NCI-H2196 treated with DMSO at 0.1 percent for 48 hours (cell line): ENCODE data around the gene TTLL12.

ENCODE experiments used
- DNase-seq: peaks from one replicate; lab custom pipeline; 2025; ENCODE audit not compliant: unreplicated experiment; lab: John Stamatoyannopoulos, UW

The TTLL12 gene

DNA sequence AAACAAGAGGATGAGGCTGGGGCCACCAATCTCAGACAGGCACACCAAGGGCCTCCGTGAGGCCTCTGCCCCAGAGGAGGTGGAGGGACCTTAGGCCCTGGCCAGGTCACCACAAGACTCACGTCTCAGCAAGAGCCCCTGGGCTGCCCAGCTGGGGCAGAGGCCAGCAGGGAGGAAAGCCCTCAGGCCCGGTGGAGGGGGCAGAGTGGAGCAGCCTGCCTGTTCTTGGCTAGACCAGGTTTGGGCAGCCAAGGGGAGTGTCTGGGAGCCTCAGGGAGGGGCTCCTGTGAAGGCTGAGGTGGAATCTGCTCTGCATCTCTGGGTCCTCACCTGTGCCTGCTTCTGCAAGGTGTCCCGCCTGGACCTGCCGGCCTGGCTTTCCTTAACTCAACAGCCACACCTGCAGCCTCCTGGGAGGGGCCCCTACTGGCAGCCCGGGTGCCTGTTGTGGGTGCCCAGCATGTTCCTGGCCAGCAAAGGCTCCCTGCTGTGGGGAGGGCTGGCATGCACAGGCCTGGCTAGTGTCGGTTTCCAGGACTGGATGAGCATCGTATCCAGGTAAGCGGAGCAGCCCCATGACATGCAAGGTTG is 11.9 kb downstream of the TTLL12 start:
- DNase-seq = no peak

- DNase-seq = no peak
These were observed 12.8 kb downstream of the TTLL12 start for GRCh38 chr22:43173976-43174720.

DNA sequence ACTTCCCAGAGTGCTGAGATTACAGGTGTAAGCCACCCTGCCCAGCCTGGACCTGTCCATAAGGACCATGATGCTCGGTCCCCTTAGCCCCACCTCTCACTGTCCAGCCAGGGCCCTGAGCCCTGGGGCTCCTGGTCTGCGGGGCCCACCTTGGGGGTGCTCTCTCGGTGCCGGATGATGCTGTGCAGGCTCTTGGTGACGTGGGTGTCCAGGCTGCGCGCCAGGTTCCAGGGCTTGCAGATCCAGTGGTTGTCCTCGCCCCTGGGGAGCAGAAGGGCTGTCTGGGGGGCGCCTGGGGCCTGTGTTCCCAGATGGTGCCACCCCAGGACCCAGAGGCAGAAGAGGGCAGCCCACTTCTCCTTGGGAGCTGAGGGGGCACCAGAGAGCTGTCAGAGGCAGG is 13.4 kb downstream of the TTLL12 start:
- DNase-seq = no peak

DNA sequence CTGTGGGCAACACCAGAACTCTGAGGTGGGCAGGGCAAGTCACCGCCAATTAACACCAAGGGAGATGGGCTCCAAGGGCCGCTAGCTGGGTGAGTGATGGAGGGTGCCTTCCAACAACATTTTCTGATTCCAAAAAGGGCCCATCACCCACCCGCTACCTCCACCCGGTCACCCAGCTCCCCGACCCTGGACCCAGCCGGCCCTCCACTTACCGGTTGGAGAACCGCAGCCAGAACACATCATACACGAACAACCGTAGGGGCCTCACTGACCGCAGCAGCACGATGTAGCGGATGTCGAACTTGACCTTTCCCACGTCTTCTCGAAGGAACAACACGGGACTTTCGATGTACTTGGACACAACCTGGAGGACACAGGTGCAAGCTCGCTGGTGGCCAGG is 14.7 kb downstream of the TTLL12 start:
- no peak for DNase-seq

GRCh38 chr22:43171607-43172006 is 15.3 kb downstream of the TTLL12 start:
- DNase-seq = no peak

DNA sequence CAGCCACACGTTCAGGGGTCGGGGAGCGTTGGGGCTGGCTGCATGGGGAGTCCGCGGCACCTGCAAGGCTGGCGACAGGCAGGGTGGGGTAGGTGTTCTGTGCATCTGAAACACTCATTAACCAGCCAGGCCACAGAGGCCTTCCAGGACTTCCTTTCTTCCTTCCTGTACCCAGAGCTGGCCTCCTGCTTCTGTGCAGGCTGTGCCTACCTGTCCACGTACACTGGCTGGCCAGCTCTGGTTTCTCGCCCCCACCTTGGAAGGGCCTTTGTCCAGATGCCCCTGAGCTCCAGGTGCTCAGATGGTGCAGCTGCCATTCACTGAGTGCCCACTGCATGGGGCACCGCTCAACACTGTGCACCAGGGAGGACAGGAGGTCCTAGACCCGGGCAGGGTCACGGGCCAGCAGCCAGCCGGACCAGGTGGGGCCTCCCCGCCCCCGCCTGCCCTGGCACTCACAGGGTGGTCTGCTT is 15.9 kb downstream of the TTLL12 start:
- no peak for DNase-seq

DNA sequence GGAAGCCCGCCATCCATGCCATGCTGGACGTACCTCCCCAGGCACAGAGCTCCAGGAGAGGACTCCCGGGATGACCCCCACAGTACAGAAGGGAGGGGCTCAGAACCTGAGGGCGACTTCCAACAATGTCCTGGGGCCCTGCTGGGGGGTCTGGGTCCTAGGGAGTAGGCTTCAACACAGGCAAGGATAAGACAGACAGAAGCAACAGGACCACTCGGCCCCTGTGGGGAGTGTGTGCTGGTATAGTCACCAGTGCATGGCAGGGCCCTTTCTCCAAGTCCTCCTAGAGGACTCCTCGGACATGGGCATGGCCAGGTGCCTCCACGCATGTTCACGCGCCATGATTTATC is 16.8 kb downstream of the TTLL12 start:
- DNase-seq = no peak

- no peak for DNase-seq
These were observed 17.4 kb downstream of the TTLL12 start for GRCh38 chr22:43169310-43170130.

DNA sequence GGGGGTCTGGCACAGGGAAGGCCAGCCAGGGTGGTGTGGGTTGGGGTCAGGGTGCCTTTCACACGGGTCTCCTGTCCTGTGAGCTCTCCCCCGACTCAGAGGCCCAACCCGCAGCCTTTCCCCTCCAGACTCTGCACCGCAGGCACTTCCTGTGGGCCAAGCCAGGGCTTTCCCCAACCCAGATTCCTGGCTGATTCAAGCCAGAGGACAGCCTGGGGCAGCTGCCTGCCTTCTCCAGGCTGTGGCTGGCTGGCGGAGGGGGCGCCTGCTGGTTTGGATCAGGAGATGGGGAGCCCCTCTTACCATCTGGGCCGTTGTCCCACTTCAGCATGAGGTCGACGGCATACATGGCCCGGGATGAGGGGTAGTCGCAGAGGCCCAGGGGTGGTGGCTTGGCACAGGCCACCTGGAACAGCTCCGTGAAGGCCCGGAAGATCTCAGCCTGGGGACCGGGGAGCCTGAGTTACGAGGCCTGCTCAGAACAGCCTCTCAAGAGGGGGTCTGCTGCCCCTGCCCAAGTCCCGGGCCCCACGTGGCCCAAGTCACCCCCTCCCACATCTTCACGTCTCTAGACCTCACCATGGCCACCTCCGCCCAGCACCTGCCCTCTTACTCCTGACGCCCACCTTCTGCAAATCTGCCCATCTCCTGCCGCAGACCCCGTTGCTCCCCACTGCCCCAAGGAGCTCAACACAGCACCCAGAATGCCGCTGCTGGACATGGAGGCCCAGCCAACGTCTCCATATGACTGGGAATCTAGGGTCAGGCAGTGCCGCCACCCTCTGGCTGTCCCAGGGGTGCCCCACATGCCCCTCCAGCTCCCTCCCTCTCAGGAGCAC is 18.2 kb downstream of the TTLL12 start:
- DNase-seq = no peak

GRCh38 chr22:43167001-43167589 is 19.8 kb downstream of the TTLL12 start:
- no peak for DNase-seq

DNA sequence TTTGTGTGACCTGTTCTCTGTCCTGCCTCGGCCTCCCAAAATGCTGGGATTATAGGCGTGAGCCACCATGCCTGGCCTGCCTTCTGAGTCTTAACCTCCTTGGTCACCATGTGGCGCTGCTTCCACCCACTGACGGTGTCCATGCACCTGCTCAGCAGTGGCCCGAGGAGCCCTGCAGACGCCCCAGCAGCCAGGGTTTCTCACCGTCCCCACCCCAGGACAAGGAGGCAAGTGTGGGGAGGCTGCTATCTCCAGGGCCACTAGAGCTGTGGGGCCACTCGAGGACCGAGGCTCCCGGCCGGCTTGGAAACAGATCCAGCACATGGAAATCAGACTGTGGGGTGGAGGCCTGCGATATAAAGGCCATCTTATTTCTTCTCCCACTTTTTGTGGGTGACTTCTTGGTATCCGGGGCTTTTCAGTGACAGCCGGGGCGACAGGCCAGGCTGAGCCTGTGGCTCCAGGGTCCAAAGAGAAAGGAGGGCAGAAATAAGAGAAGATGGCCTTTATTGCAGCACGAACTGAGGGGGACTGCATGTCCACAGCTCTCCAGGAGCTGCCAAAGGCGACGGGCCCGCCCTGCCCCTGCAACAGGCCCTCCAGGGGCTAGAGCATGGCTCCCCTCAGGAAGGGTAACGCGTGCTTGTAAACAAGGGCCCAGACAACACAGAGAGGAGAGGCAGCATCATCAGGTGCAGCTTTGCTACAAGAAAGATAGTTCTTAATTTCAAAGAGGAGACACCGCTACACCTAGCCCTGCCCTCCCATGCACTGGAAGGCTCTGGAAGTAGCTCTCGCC is 20.6 kb downstream of the TTLL12 start:
- no peak for DNase-seq

GRCh38 chr22:43164636-43165035 is 22.3 kb downstream of the TTLL12 start:
- no peak for DNase-seq

DNA sequence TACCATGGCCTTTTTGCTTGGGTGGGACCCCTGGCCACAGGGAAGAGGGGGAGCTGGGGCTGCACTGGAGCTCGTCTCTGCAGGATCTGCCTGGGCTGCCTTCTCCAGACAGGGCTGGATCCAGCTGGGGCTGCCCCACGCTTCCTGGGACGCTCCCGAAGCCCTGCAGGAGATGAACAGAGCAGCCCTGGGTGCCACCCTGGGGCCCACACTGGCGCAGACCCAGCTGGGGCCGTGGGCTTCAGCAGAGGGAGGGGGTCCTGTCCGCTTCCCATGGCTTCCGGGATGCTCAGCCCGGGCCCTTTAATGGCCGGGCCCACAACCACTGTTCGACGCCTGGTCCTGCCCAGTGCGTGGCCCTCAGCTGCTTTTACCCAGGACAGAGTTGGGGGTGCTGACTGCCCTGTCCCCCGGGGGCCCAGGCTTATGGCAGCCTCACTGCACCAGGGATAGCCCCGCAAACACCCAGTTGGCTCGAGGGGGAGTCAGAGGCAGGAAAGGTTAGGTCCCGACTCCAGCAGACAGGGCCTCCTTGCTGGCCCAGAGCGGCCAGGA is 23.6 kb downstream of the TTLL12 start:
- DNase-seq = no peak

- no peak for DNase-seq
These were observed 24.4 kb downstream of the TTLL12 start for GRCh38 chr22:43162412-43163150.

DNA sequence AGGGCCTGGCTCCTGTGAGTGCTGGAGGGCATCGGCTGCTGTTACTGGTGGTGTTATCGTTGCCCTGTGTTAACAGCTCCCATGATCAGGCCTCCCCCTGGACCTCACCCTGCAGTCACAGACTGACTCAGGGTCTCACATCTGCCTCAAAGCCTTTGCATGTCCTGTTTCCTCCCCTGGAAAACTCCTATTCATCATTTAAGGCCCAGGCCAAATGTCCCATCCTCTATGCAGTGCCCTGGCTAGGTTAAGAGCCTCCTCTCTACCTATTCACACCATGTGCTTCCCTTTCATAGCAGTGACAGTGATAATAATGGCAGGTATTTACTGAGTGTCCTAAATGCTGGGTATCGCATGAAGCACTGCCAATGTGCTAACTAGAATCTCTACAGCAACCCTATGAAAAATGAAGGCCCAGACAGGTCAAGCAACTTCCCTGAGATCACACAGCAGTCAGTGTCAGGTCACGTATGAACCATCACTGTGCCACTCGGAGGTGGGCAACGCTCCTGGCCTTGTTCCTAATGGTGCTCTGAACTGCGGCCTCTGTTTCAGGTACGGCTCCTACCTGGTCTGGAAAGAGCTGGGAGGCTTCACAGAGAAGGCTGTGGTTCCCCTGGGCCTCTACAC is 26.3 kb downstream of the TTLL12 start:
- DNase-seq = no peak

GRCh38 chr22:43159484-43160178 is 27.3 kb downstream of the TTLL12 start:
- no peak for DNase-seq

- no peak for DNase-seq
These were observed 28.0 kb downstream of the TTLL12 start for GRCh38 chr22:43158778-43159483.
